NCI-H446 (cell line): ENCODE data around the gene CD226.
"Not testable (repeated sequence)": the region's sequence is repeated elsewhere in the genome, so short reads cannot be mapped to it uniquely, and the experiment has no call there.

Experiments used
- DNase-seq, 2 experiments: peaks; one replicate each; lab custom pipeline; 2025; lab: John Stamatoyannopoulos, UW

CD226 gene

DNA sequence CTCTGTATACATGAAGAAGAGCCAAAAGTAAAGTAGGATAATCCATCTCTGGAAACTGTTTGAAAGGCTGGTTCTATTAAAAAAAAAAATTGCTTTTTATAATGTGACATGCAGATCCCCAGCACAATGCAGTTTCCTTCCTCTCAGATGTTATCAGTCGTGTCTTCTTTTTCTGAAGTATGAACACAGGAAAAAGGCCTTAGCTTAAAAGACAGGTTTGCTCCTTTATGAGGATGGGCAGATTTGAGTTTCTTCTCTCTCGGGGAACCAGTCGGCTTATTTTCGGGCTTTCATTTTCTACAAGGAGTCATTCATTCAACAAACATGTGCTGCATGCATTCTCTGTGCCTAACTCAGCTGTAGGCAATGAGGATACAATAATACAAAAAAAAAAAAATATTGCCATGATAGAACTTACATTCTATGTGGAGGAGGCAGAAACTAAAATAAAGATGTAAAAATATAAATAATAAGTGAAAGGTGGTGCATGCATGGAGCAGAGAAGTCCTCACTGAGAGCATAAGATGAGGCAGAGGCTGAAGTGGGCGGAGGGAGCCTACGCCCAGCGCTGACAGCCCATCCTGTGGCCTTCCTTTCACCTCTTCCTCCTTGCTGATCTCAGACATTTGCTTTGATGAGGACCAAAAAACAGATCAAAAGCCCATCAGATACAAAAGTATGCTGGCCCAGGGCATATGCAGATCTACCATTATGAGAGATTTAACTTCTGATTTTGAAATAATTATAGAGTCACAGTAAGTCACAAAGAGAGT lies at the start of gene CD226:
TSS of gene CD226 (minus strand) at position 513 of the 773 bp plus-strand sequence. CDS start at position 46, 467 bp downstream.
- DNase-seq, result no peak

DNA sequence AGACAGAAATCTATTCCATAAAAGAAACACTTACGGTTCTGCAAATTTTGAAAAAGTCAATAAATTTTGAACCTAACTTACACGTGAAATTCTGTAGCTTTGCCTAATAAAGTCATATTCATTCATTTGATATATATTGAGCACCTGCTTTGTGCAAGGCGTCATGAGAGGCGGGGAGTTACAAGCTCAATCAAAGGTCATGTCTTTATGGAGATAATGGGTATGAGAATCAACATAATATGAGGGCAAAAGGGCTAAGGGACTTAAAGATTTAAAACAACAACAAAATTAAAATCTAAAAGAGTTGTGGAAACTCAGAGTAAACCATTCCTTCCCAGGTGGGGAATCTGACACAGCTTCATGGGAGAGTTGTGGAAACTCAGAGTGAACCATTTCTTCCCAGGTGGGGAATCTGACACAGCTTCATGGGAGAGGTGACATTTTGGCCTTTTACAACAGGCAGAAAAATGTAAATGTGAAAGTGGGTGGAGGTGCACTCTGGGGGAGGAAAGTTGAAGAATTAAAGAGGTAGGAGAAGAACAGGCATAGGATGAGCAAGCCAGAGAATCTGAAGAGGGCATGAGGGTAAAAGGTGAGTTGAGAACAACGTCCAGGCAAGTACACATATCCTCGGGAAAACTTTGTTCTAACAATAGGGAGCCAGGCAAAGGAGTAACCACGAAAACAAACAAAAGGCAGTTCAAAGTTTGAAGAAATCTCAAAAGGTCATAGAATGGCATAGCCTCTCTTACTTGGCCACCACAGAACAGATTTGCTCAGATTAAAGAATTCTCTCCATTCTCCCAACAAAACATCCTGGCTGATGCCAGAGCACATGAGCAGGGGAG lies 49.5 kb upstream of the CD226 start:
- DNase-seq, result no peak

DNA sequence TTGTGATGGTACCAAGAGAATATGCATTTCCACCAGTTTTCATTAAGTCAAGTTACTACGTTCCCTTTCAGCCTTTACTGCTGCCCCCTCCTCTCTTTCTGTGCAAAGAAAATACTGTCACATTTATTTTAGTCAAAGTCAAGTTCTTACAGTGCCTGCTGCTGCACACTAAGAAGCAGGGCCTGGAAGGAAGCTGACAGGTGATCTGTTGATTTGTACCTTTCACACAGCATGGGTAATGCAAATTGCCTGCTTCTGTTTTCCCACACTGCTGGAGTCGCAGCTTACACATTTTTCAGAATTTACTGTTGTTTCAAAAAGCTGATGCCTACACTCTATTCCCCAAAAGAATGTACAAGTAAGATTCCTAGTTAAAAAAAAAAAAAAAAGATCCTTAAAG lies 48.7 kb upstream of the CD226 start:
- DNase-seq, result no peak

DNA sequence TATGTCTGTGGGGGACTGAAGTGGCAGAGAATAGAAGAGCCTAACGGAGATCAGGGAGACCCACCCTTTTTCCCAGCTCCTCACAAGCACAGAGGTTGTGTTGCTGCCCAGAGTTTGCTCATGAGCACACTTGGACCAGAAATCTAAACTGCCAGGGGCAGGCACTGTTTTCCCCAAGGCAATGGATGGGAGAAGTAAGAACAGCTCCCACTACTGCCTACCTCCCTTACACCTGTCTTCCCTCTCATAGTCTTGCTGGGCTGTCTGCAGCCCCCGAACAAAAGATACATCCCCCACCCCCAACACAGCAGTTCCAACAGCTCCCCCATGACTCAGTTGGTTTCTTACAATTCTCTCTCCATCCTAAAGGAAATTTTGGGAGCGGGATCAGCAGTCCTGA lies 48.1 kb upstream of the CD226 start:
- DNase-seq, result no peak

DNA sequence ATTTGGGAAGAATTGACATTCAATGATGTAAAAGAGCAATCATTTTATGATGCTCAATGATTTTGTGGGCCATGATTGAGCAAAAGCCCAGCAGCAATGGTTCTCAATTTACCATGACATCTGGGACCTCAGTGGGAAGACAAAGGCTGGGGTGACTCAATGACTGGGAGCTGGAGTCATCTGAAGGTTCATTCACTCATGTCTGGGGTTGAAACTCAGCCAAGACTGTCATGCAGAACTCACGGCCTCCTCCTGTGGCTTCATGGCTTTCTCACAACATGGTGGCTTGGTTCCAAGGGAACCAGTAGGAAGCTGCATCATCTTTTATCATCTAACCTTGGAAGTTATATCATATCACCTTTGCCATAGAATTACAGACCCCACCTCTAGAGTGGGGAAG lies 45.1 kb upstream of the CD226 start:
- DNase-seq, result peak; percentile 42 to 92

DNA sequence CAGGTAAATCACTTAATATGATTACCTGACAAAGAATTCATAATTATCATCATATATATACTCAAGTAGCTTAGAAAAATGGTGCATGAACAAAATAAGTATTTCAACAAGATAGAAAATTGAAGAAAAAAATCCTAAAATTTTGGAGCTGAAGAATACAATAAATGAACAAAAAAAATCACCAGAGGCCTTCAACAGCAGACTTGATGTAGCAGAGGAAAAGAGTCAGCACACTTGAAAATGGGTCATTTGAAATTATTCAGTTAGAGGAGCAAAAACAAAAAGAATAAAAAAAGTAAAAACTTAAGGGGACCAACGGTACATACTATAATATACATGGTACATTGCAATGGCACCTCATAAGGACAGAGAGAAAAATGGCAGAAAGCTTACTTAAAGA lies 40.2 kb upstream of the CD226 start:
- no peak for DNase-seq

DNA sequence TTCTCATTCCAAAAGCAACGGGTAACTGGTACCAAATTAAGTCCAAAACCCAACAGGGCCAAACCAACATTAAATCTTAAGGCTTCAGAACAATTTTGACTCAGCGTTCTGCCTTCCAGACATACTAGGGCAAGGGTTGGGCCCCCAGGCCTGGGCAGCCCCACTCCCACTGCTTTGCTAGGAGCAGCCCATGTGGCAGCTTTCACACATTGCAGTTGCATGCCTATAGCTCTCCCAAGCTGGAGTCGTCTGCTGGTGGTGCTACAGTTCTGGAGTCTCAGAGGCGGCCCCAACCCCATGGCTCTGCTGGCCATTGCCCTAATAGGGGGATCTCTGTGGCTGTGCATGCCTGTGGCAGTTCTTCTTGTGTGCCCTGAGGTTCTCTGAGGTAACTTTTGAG lies 37.6 kb upstream of the CD226 start:
- no peak for DNase-seq

DNA sequence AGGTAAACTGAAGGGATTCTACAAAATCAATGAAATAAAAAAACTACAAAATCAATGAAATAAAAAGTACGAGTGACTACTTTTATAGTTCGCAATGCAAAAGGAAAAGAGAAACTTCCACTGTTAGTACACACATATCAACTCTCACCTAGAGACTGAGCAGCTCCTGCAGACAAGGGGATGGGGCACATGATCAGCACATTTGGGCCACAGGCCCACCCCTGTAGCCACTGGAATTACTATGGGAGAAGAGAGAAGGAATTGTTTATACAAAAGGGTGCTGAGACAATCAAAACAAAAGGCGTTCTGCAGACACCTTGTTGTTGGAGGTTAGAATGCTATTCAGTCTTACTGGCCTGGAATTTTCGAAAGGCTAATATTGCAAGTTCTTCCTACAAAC lies 34.7 kb upstream of the CD226 start:
- DNase-seq, result no peak

DNA sequence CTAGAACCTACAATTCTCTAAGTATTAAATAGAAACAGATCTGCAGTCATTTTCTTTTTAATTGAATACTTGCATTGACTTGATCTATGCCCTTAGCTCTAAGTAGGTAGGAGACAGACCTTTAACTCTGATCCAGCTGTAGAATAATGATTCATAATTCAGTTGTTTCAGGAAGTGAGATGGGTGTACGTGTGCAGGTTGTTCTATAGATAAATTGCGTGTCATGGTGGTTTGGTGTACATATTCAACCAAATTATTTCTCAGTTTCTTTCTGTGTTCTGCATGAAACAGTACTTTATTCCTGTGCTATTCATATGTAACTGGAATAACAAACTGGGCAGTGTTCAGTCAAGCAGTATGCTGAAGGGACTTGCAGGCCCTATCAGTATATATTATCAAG lies 34.3 kb upstream of the CD226 start:
- no peak for DNase-seq

DNA sequence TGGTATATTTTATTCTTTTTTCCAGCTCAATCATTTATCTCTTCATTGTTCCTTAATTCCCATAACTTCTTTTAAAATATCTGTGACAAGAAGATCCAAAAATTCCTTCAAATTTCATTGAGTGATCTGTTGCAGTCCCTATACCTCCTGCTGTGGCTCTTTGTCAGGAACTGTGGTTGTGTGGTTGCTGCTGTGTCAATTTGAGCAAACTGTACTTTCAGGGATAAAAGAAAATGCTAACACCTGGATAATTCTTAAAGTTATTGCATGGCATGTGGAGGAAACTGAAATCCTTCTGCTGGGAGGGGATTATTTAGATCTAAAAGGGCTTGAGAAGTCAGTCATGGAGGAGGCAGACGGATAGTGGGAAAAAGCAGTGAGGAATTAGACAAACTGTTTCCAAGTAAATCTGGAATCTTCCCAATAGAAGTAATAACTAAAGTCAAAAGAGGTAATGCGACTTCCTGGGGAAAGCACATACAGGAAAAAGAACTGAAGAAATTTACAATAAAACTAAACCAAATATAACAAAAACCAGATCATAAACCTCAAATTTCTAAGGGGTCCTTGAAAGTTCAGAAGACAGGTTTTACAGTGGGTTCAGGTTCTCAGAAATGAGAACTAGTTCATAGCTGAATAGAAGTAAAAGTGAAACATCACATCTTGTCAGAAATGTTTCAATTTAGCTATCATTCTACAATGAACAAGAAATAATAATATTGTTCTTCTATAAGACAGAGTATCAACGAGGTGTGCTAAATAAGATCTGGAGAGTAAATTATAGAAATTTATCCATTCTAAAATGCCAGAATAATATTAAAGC lies 33.5 kb upstream of the CD226 start:
- no peak for DNase-seq

DNA sequence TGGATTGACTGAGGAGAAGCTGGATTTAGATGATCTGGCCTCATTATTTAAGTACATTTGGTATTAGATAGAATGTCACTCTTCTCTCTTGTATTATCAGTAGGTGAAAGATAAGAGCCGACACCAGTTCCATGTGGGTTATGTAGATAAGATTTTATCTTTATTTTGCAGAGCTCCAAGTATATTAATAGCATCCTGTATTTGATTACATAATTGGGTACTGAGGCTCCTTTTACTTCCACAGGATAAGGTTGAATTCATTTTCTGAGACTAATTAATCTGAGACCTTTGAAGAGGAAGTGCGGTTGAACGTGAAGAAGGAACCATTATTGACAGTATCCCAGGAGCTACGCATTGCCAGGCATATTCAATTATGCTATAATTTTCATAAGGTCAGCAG lies 32.8 kb upstream of the CD226 start:
- no peak for DNase-seq

DNA sequence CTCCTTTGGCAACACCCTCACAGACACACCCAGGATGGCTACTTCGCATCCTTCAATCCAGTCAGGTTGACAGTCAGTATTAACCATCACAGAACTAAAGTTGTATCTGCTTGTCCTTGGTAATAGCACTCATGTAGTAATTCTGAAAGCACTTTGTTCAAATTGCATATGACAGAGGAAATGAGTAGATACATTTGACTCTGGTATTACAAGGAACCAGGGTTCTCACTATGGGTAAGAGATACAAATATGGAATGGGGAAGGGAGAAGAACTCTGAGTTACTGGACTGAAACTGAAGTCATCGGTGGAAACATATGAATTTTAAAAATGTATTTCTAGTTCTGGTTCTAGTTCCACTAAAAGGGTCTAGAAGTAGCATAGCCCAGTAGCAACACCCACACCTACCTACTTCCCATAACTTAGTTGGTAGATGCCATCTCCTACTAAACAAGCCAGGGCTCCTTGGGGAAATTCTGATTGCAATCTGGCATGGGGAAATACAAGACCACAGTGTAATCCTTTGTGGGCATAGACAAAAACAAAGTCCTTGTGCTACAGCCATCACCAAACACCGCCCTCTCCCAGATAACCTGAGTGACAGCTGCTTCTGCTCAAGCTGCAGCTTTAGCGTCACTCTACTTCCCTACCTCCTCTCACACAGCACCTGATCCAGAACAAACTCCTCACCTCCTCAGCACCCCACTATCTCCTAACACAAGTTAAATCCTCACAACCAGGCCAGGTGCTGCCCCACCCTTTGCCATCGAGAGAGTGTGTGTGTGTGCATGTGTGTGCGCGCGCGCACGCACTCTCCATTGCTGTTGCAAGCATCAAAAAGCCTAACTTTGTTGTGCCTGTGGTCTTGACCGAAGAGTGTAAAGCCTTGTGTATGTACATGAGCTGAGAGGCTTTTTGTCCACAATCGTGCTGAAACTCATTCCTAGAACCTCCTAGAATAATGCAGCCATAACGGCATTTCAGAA lies 31.4 kb upstream of the CD226 start:
- no peak for DNase-seq

DNA sequence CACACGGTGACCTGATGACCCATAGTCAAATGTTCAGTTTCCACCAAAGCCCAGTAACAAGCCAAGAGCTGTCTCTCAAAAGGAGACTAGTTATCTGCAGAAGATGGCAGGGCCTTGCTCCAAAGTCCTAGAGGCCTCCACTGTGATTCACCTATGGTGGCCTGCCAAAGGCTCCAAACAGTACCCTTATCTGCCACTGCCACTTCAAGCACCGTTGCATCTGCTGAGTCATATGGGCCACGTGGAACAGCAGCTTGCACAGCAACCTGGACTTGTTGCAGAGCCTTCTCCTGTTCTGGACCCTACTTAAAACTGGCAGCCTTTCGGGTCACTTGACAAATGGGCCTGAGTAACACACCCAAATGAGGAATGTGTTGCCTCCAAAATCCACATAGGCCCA lies 27.6 kb upstream of the CD226 start:
- DNase-seq, result not testable (repeated sequence)

DNA sequence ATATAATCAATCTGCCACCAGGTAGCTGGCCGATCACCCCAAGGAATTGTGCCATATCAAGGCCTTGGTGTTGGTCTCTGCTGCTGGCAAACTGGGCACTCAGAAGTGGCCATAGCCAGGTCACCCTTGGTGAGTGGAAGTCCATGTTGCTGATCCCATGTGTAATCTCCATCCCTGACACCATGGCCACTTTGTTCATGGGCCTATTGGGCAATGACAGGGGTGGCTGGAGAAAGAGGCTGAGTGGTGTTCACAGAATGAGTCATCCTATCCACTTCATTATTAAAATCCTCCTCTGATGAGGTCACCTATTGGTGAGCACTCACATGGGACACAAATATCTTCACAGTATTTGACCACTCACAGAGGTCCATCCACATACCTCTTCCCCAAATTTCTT lies 26.7 kb upstream of the CD226 start:
- no peak for DNase-seq

DNA sequence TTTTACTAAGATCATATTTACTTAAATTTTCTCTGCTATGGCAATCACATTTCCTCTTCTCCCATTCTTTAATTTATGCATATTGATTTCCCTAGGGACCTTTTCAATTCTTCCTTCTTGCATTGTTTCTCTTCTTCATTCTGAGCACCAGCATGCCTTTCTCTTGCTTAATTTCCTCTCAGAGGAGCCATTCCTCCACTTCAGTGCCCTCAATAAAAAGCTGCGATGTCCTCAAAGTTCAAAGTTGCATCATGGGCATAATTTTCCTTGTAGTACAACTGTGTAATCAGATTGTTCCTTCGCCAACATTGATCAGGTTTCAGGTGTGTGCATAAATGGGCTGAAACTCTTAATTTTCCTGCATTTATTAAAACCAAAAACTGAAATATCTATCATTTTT lies 21.8 kb upstream of the CD226 start:
- DNase-seq, result no peak

DNA sequence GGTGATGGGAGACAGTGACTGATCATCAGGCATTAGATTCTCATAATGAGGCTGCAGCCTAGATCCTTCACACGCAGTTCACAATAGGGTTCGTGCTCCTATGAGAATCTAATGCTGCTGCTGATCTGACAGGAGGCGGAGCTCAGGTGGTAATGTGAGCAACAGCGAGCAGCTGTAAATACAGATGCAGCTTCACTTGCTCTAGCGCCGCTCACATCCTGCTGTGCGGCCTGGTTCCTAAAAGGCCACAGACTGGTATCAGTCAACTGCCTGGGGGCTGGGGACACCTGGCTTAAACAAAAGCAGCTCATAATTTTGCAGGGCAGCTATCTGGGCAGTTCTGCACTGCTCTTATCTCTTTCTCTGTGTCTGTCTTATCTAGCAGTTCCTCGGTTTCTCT lies 20.4 kb upstream of the CD226 start:
- DNase-seq, result no peak

DNA sequence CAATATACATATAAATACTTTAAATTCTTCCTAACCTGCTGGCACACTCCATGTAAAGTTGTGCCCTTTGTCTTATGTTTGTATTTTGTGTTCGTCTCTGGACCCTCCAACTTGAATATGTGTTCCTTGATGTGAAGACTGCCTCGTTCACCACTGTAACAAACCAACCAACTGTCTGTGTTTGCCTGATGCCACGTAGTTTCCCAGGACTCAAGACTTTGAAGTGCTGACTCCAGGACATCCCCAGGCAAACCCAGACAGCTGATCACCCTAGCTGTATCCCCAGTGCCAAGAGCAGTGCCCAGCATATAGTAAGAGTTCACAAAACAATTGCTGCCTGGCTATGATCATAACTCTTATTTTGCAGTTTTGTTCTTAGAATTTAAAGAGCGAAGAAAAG lies 15.5 kb upstream of the CD226 start:
- DNase-seq, result no peak

DNA sequence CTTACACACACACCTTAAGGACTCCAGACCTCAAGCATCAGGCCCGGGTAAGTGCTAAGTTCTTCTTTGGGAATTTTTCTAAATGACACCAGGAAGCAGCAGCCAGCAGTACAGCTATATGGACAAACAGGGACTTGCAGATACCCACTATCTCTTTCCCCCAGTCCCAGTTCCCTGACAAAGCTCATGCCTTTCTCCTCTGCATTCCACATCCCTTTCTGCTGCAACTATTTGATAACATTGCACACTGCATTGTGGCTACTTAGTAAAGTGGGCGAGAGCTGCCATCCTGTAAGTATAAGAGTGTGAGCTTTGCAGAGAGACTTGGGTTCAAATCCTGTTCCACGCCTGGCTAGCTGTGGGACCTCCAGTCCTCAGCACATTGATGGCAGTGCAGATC lies 14.0 kb upstream of the CD226 start:
- no peak for DNase-seq

DNA sequence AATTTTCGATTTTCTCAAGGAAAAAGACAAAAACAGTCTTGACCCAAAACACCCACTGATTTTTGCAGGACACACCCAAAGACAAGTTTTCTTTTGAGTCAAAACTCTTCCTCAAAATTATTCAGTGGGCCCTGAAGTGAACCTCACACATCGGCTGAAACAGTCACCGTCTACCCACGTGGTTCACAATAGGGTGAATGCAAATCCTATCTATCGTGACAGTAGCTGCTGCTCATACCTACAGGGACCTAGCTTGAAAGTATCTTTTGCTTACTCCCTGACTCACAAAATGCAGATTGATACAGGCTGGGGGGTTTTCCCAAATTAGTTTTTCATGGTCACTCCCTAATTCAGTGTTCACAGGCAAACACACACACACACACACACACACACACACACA lies 10.7 kb upstream of the CD226 start:
- DNase-seq, result no peak

DNA sequence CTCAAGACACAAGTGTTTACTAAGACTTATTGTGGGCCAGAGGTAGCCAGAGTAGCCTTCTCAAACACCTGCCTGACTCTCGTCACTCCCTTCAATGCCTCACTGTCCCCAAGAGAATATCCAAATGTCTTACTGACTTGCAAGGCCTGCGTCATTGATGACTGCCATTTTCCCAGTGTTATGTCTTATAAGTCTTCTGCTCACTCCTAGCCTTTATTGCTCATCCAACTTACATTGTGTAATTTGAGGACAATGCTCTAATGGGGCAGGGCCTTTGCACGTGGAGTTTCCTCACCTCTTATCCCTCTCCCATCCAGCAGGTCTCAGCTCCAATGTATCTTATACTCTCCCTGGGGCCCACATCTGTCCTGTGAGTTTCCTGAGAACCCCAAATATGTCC lies 10.1 kb upstream of the CD226 start:
- DNase-seq, result no peak
